Gastroesophageal sphincter (tissue), 3 donors: Measurements from ENCODE around the gene TCF7L2.

Experiments used
- EP300 ChIP-seq: sonication (generic); formaldehyde crosslinking; IDR thresholded peaks from one replicate; pipeline ENCODE4 v1.6.1; 2017; ENCODE audit warnings: antibody characterized with exemption, mild to moderate bottlenecking
- POLR2AphosphoS5 ChIP-seq: sonication (generic); formaldehyde crosslinking; IDR thresholded peaks from one replicate; pipeline ENCODE4 v1.6.1; 2017; ENCODE audit warnings: antibody characterized with exemption
- TF ChIP-seq, protein P1 (sequence below), 4 experiments: fragments of 200-600 bp in 2 of 4; fragments of 450-650 bp in 2 of 4; sonication (generic) in 1 of 4; IDR thresholded peaks; one replicate each; pipeline ENCODE4 v1.5.1; 2017 to 2019; ENCODE audit warnings: antibody characterized with exemption in 4 of 4, mild to moderate bottlenecking in 2 of 4, moderate library complexity in 2 of 4

DNA sequence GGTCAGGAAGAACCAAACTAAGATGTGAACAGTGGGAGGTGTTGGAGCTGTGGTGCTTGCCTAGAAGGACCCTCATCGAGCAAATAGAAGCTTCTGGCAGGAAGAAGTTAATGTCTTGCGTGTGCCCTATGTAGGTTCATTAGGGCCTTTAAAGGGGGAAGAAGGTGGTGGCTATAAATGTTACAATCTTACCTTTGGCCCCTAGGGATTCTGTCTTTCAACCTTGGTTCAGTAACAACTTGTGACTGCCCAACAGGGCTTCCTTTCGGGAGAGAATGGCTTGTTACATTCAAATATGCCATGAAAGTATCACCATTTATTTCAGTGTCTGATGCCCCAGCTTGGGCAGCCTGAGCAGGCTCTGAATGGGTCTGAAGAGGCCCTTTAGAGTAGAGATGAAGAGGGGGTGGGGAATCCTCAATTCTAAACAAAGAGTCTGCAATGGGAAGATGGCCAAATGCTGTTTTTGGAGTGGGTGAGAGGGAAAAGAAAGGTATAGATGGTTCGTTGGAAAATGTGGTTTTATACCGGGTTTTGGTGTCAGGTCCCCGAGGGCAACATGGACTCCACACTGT is 108.0 kb downstream of the TCF7L2 start:
- TF ChIP-seq POLR2AphosphoS5: no peak
- TF ChIP-seq, protein P1, sequence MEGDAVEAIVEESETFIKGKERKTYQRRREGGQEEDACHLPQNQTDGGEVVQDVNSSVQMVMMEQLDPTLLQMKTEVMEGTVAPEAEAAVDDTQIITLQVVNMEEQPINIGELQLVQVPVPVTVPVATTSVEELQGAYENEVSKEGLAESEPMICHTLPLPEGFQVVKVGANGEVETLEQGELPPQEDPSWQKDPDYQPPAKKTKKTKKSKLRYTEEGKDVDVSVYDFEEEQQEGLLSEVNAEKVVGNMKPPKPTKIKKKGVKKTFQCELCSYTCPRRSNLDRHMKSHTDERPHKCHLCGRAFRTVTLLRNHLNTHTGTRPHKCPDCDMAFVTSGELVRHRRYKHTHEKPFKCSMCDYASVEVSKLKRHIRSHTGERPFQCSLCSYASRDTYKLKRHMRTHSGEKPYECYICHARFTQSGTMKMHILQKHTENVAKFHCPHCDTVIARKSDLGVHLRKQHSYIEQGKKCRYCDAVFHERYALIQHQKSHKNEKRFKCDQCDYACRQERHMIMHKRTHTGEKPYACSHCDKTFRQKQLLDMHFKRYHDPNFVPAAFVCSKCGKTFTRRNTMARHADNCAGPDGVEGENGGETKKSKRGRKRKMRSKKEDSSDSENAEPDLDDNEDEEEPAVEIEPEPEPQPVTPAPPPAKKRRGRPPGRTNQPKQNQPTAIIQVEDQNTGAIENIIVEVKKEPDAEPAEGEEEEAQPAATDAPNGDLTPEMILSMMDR (IDR thresholded peaks at IDR 0.05): no peak
- TF ChIP-seq EP300: no peak
